Measurements from ENCODE around the gene PAIP2B.
"Not testable (repeated sequence)": the region's sequence is repeated elsewhere in the genome, so short reads cannot be mapped to it uniquely, and the experiment has no call there.

The PAIP2B gene

GRCh38 chr2:71220743-71221142 lies 6.2 kb downstream of the PAIP2B start:
- no peak for DNase-seq (ENCODE audit: low read depth in 1 of 2, low spot score in 1 of 2)

- DNase-seq (ENCODE audit: low read depth in 1 of 2, low spot score in 1 of 2): no peak
Measured at GRCh38 chr2:71216501-71216900, 10.4 kb downstream of the PAIP2B start.

GRCh38 chr2:71215447-71215846 lies 11.5 kb downstream of the PAIP2B start:
- DNase-seq (ENCODE audit: low read depth in 1 of 2, low spot score in 1 of 2): no peak

GRCh38 chr2:71212336-71212735 lies 14.6 kb downstream of the PAIP2B start:
- DNase-seq (ENCODE audit: low read depth in 1 of 2, low spot score in 1 of 2): no peak

- no peak for DNase-seq (ENCODE audit: low read depth in 1 of 2, low spot score in 1 of 2)
Measured at GRCh38 chr2:71210292-71210691, 16.6 kb downstream of the PAIP2B start.

- no peak for DNase-seq (ENCODE audit: low read depth in 1 of 2, low spot score in 1 of 2)
Measured at GRCh38 chr2:71208756-71209155, 18.1 kb downstream of the PAIP2B start.

- DNase-seq (ENCODE audit: low read depth in 1 of 2, low spot score in 1 of 2): no peak
Measured at GRCh38 chr2:71207601-71208000, 19.3 kb downstream of the PAIP2B start.

GRCh38 chr2:71206271-71206670 lies 20.6 kb downstream of the PAIP2B start:
- no peak for DNase-seq (ENCODE audit: low read depth in 1 of 2, low spot score in 1 of 2)

- DNase-seq (ENCODE audit: low read depth in 1 of 2, low spot score in 1 of 2): no peak
Measured at GRCh38 chr2:71191570-71191943, 35.3 kb downstream of the PAIP2B start.

- DNase-seq (ENCODE audit: low read depth in 1 of 2, low spot score in 1 of 2): no peak
Measured at GRCh38 chr2:71190656-71191569, 36.0 kb downstream of the PAIP2B start.

- no peak for DNase-seq (ENCODE audit: low read depth in 1 of 2, low spot score in 1 of 2)
Measured at GRCh38 chr2:71187589-71187988, 39.3 kb downstream of the PAIP2B start.

GRCh38 chr2:71186973-71187372 lies 39.9 kb downstream of the PAIP2B start:
- no peak for DNase-seq (ENCODE audit: low read depth in 1 of 2, low spot score in 1 of 2)

- not testable (repeated sequence) for DNase-seq (ENCODE audit: low read depth in 1 of 2, low spot score in 1 of 2)
Measured at GRCh38 chr2:71183306-71184115, 43.4 kb downstream of the PAIP2B start.

- DNase-seq (ENCODE audit: low read depth in 1 of 2, low spot score in 1 of 2): no peak
Measured at GRCh38 chr2:71181316-71181715, 45.6 kb downstream of the PAIP2B start.

GRCh38 chr2:71178836-71179235 lies 48.1 kb downstream of the PAIP2B start:
- not testable (repeated sequence) for DNase-seq (ENCODE audit: low read depth in 1 of 2, low spot score in 1 of 2)

- no peak for DNase-seq (ENCODE audit: low read depth in 1 of 2, low spot score in 1 of 2)
Measured at GRCh38 chr2:71174207-71174606, 52.7 kb downstream of the PAIP2B start.

- DNase-seq (ENCODE audit: low read depth in 1 of 2, low spot score in 1 of 2): no peak
Measured at GRCh38 chr2:71173096-71173495, 53.8 kb downstream of the PAIP2B start.

GRCh38 chr2:71166812-71167211 lies 60.1 kb downstream of the PAIP2B start:
- DNase-seq (ENCODE audit: low read depth in 1 of 2, low spot score in 1 of 2): no peak

GRCh38 chr2:71157124-71157793 lies 69.6 kb downstream of the PAIP2B start:
- peak; percentile 13 to 31 for DNase-seq (ENCODE audit: low read depth in 1 of 2, low spot score in 1 of 2)

GRCh38 chr2:71156573-71156972 lies 70.3 kb downstream of the PAIP2B start:
- no peak for DNase-seq (ENCODE audit: low read depth in 1 of 2, low spot score in 1 of 2)

GRCh38 chr2:71155846-71156245 lies 71.1 kb downstream of the PAIP2B start:
- DNase-seq (ENCODE audit: low read depth in 1 of 2, low spot score in 1 of 2): no peak

- no peak for DNase-seq (ENCODE audit: low read depth in 1 of 2, low spot score in 1 of 2)
Measured at GRCh38 chr2:71154798-71155197, 72.1 kb downstream of the PAIP2B start.
